Neutrophil (primary cell): ENCODE results near the gene CSNK2B.

Experiments used
- H3K27ac ChIP-seq: fragments of 200-600 bp; sonication (generic); 2 replicates; pipeline ENCODE4 v1.5.1; 2016; ENCODE audit warnings: mild to moderate bottlenecking, moderate library complexity
- H3K27me3 ChIP-seq: fragments of 200-600 bp; sonication (generic); 2 replicates; pipeline ENCODE4 v1.6.0; 2016; ENCODE audit warnings: mild to moderate bottlenecking
- H3K36me3 ChIP-seq: fragments of 200-600 bp; sonication (generic); 2 replicates; pipeline ENCODE4 v1.5.1; 2017
- H3K4me1 ChIP-seq, 2 experiments: fragments of 200-600 bp in 1 of 2; sonication (generic) in 1 of 2; 1 replicate in 1 of 2; 2 replicates in 1 of 2; pipeline versions ENCODE4 v1.5.1 to v1.6.1; 2013 to 2016; ENCODE audit warnings: low read depth in 1 of 2, low read length in 1 of 2, mild to moderate bottlenecking in 1 of 2, moderate library complexity in 1 of 2; ENCODE audit not compliant: control insufficient read depth in 1 of 2, insufficient read depth in 1 of 2
- H3K4me3 ChIP-seq, 2 experiments: fragments of 200-600 bp in 1 of 2; sonication (generic) in 1 of 2; 1 replicate in 1 of 2; 2 replicates in 1 of 2; pipeline ENCODE4 v1.5.1; 2013 to 2016; ENCODE audit warnings: low read depth in 1 of 2, low read length in 1 of 2, mild to moderate bottlenecking in 1 of 2, moderate library complexity in 1 of 2
- H3K9me3 ChIP-seq: fragments of 200-600 bp; sonication (generic); 2 replicates; pipeline ENCODE4 v1.5.1; 2016
- TF ChIP-seq, protein P1 (sequence below): fragments of 200-600 bp; sonication (generic); IDR thresholded peaks from 2 replicates; pipeline ENCODE4 v1.5.1; 2016; ENCODE audit warnings: antibody characterized with exemption

Gene CSNK2B

DNA sequence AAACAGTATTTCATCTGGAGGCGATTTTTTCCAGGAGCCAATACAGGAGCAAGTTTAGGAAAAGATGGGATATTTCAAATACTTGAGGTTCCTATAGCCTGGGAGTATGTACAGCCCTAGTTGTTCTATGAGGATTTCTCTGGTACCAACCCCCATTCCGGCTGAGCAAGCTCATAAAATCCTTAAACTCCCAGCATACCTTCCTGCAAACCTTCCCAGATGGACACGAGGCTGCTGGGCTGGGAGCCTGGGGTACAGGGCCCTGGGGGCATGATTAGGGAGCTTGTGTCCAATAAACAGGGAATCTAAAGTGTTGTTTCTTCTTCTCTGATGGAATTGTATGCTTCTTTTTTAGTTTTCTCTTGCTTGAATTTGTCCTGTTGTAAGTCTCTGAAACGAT is 43.9 kb upstream of the CSNK2B start:
- H3K36me3 ChIP-seq = peaks cover 37% of the 10 kb centered on the region
- peak overlapping the region; percentile 73 to 99 for H3K4me3 ChIP-seq
- H3K4me1 ChIP-seq = peaks cover 37 to 38% of the 10 kb centered on the region in 2 experiments
- H3K27ac ChIP-seq = peak overlapping the region; percentile 99
- H3K27me3 ChIP-seq = no peaks in the 10 kb centered on the region
- TF ChIP-seq, protein P1, sequence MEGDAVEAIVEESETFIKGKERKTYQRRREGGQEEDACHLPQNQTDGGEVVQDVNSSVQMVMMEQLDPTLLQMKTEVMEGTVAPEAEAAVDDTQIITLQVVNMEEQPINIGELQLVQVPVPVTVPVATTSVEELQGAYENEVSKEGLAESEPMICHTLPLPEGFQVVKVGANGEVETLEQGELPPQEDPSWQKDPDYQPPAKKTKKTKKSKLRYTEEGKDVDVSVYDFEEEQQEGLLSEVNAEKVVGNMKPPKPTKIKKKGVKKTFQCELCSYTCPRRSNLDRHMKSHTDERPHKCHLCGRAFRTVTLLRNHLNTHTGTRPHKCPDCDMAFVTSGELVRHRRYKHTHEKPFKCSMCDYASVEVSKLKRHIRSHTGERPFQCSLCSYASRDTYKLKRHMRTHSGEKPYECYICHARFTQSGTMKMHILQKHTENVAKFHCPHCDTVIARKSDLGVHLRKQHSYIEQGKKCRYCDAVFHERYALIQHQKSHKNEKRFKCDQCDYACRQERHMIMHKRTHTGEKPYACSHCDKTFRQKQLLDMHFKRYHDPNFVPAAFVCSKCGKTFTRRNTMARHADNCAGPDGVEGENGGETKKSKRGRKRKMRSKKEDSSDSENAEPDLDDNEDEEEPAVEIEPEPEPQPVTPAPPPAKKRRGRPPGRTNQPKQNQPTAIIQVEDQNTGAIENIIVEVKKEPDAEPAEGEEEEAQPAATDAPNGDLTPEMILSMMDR = no peak
- H3K9me3 ChIP-seq = no peaks in the 10 kb centered on the region

DNA sequence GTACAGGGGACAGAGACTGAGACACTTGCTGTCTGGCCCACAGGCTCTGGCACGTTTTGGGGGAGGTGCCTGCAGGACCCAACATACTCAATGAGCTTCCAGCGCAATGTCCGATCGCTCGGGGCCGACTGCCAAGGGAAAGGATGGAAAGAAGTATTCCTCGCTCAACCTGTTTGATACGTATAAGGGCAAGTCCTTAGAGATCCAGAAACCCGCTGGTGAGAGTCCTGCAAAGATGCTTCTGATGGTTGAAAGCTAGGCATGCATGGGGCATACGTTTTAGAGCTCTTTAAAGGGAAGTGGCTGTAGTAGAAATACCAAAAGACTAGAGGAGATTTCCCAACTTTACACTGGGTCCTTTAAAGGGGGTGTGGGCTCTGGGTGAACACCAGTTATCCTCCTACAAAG is 43.2 kb upstream of the CSNK2B start:
- H3K27ac ChIP-seq = peak overlapping the region; percentile 99
- TF ChIP-seq, protein P1 = no peak
- H3K4me3 ChIP-seq = peak overlapping the region in 1 of 2 experiments; percentile 99
- H3K4me1 ChIP-seq = peaks cover 34 to 37% of the 10 kb centered on the region in 2 experiments
- H3K36me3 ChIP-seq = peaks cover 44% of the 10 kb centered on the region
- H3K27me3 ChIP-seq = no peaks in the 10 kb centered on the region
- H3K9me3 ChIP-seq = no peaks in the 10 kb centered on the region

DNA sequence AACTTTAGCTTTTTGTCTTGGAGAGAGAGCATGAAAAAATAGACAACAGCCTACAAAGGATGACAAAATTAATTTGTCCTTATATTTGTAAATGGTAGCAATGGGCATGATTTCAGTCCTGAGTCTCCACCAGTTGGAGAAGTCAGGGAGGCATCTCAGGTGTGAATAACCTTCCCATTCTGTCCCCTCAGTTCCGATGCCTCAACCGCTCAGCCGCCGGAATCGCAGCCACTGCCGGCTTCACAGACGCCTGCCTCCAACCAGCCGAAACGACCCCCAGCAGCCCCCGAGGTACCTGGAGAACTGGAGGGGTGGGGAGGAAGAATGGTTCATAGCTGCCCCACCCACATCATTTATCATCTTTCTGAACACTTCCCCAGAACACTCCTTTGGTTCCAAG is 41.8 kb upstream of the CSNK2B start:
- no peak overlapping the region for H3K4me3 ChIP-seq
- no peaks in the 10 kb centered on the region for H3K27me3 ChIP-seq
- peaks cover 57% of the 10 kb centered on the region for H3K36me3 ChIP-seq
- H3K4me1 ChIP-seq = peaks cover 30 to 33% of the 10 kb centered on the region in 2 experiments
- TF ChIP-seq, protein P1 = no peak
- H3K9me3 ChIP-seq = no peaks in the 10 kb centered on the region
- peak overlapping the region; percentile 99 for H3K27ac ChIP-seq

DNA sequence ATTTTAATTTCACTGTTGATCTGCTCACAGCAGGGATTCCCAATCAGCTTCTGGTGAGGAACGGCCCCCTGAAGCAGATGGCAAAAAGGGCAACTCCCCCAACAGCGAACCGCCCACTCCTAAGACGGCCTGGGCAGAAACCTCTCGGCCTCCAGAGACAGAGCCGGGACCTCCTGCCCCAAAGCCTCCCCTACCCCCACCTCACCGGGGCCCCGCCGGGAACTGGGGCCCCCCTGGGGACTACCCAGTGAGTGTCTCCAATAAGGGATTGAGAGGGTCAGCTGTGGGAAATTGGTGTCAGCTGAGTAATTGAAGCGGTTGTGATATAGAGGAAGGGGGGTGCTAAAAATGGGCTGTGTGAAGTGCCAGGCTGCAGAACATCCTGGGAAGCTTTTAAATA is 38.9 kb upstream of the CSNK2B start:
- peaks cover 86% of the 10 kb centered on the region for H3K36me3 ChIP-seq
- no peak overlapping the region for H3K4me3 ChIP-seq
- TF ChIP-seq, protein P1 = no peak
- peaks cover 13 to 15% of the 10 kb centered on the region in 2 experiments for H3K4me1 ChIP-seq
- no peaks in the 10 kb centered on the region for H3K27me3 ChIP-seq
- no peaks in the 10 kb centered on the region for H3K9me3 ChIP-seq
- H3K27ac ChIP-seq = no peak overlapping the region

DNA sequence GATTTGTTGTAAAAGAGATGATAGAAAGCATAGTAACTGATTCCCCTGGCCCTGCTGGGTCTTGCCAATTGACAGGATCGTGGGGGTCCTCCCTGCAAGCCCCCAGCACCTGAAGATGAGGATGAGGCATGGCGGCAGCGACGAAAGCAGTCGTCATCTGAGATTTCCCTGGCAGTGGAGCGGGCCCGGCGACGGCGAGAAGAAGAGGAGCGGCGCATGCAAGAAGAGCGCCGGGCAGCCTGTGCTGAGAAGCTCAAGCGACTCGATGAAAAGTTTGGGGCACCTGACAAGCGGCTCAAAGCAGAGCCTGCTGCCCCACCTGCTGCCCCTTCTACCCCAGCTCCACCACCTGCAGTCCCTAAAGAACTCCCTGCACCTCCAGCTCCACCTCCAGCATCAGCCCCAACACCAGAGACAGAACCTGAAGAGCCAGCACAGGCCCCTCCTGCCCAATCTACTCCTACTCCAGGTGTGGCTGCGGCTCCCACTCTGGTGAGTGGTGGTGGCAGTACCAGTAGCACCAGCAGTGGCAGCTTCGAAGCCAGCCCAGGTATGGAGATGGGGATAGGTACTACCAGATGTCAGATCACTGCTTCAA is 38.1 kb upstream of the CSNK2B start:
- no peaks in the 10 kb centered on the region for H3K9me3 ChIP-seq
- TF ChIP-seq, protein P1 = no peak
- H3K36me3 ChIP-seq = peaks cover 95% of the 10 kb centered on the region
- H3K27ac ChIP-seq = no peak overlapping the region
- H3K27me3 ChIP-seq = no peaks in the 10 kb centered on the region
- H3K4me3 ChIP-seq = no peak overlapping the region
- peaks cover 4 to 7% of the 10 kb centered on the region in 2 experiments for H3K4me1 ChIP-seq
